Natural killer cell treated with Interleukin-12 subunit alpha and Interleukin-12 subunit beta and Interleukin-15 and Interleukin-18, amount 100 ng/mL, for 72 hours (primary cell): ENCODE measurements around the gene SPACA1. TPM values are rescaled to one million over a fixed set of nuclear protein-coding genes. Genes with fewer than 3 reads are reported as not detected.
A peak's percentile ranks its signal among the peaks of the same experiment; 100 is the strongest.
"Not testable (repeated sequence)": the region's sequence is repeated elsewhere in the genome, so short reads cannot be mapped to it uniquely, and the experiment has no call there.

Source experiments
- ATAC-seq, 2 donors: fragments of 150-1000 bp; cut with Tn5 transposase in 1 of 2; sonication (Bioruptor Pico), chemical (Tn5 transposase) in 1 of 2; 2 replicates each; pipeline ENCODE4 v1.10.0; 2021
- DNase-seq: peaks from one replicate; pipeline ENCODE4 v3.0.0; 2022; ENCODE audit warnings: low spot score
- H3K27ac Mint-ChIP-seq, 2 donors: 1 replicate in 1 of 2; 2 replicates in 1 of 2; pipeline ENCODE4 v1.8.0; 2022; ENCODE audit warnings: mixed read lengths in 2 of 2, mild to moderate bottlenecking in 1 of 2, moderate library complexity in 1 of 2
- H3K27me3 Mint-ChIP-seq, 2 donors: 1 replicate in 1 of 2; 2 replicates in 1 of 2; pipeline ENCODE4 v1.8.0; 2022; ENCODE audit warnings: mixed read lengths in 2 of 2
- H3K36me3 Mint-ChIP-seq: one replicate; pipeline ENCODE4 v1.8.0; 2022; ENCODE audit warnings: mixed read lengths
- H3K4me1 Mint-ChIP-seq, 2 donors: 1 replicate in 1 of 2; 2 replicates in 1 of 2; pipeline ENCODE4 v1.8.0; 2022; ENCODE audit warnings: low read depth in 2 of 2, mixed read lengths in 2 of 2, mild to moderate bottlenecking in 1 of 2
- H3K4me3 Mint-ChIP-seq: one replicate; pipeline ENCODE4 v1.8.0; 2022; ENCODE audit warnings: mixed read lengths
- H3K9me3 Mint-ChIP-seq: 2 replicates; pipeline ENCODE4 v1.8.0; 2022; ENCODE audit warnings: mixed read lengths
- total RNA-seq, 2 donors: library from RNA; stranded (reverse); gene quantifications; one replicate each; pipeline ENCODE4 v1.2.3, GENCODE V29; 2022

Gene SPACA1, protein sequence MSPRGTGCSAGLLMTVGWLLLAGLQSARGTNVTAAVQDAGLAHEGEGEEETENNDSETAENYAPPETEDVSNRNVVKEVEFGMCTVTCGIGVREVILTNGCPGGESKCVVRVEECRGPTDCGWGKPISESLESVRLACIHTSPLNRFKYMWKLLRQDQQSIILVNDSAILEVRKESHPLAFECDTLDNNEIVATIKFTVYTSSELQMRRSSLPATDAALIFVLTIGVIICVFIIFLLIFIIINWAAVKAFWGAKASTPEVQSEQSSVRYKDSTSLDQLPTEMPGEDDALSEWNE
- total RNA-seq, result not detected

- H3K9me3 Mint-ChIP-seq, result no peaks in the 10 kb centered on the region
- no peaks in the 10 kb centered on the region for H3K4me1 Mint-ChIP-seq
- peaks cover 5 to 20% of the 10 kb centered on the region in 2 donors for H3K27me3 Mint-ChIP-seq
- no peak within 1 kb of the TSS for H3K4me3 Mint-ChIP-seq
- H3K36me3 Mint-ChIP-seq, result no peaks in the 10 kb centered on the region
- no peak for DNase-seq
- no peak for ATAC-seq
- no peak within 1 kb of the TSS for H3K27ac Mint-ChIP-seq
Measured at GRCh38 chr6:88047510-88048150, at the start of gene SPACA1. TSS of gene SPACA1 (plus strand) at chr6:88047841. CDS start at chr6:88047906, 65 bp downstream.

DNA sequence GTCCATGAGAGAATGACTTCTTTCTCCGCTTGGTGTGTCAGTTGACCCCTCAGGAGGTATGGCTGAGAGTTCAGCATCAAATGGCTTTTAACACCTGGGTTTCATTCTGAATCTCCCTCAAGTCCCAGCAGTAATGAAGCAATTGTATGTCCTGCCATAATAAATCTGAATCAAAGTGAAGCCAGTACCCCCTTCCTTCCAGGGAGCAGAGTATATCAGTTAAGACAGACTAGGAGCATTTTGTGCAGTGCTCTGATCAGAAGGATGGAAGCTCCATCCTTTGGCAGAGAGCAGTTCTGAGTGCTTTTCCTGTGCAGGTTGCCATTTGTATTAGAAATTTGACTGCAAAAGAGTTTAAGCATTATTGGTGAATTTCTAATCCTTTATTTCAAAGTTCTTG is 46.9 kb upstream of the SPACA1 start:
- no peaks in the 10 kb centered on the region for H3K36me3 Mint-ChIP-seq
- ATAC-seq (no peak), DNase-seq (no peak)
- H3K4me3 Mint-ChIP-seq, result no peak overlapping the region
- H3K9me3 Mint-ChIP-seq, result no peaks in the 10 kb centered on the region
- no peak overlapping the region for H3K27ac Mint-ChIP-seq
- peaks cover 16 to 23% of the 10 kb centered on the region in 2 donors for H3K27me3 Mint-ChIP-seq
- H3K4me1 Mint-ChIP-seq, result no peaks in the 10 kb centered on the region

GRCh38 chr6:88001279-88001678 is 46.4 kb upstream of the SPACA1 start:
- not testable (repeated sequence) for H3K36me3 Mint-ChIP-seq, H3K4me3 Mint-ChIP-seq, H3K4me1 Mint-ChIP-seq, H3K27ac Mint-ChIP-seq, H3K9me3 Mint-ChIP-seq, ATAC-seq, DNase-seq
- H3K27me3 Mint-ChIP-seq, result peaks cover 13 to 23% of the 10 kb centered on the region in 2 donors

- Mint-ChIP-seq H3K27me3 (peaks cover 22 to 28% of the 10 kb centered on the region in 2 donors), H3K4me3 (no peak overlapping the region), H3K36me3 (no peaks in the 10 kb centered on the region), H3K4me1 (no peaks in the 10 kb centered on the region), H3K9me3 (no peaks in the 10 kb centered on the region), H3K27ac (no peak overlapping the region)
- ATAC-seq (no peak), DNase-seq (no peak)
Measured at GRCh38 chr6:88004707-88005106, 42.9 kb upstream of the SPACA1 start.

DNA sequence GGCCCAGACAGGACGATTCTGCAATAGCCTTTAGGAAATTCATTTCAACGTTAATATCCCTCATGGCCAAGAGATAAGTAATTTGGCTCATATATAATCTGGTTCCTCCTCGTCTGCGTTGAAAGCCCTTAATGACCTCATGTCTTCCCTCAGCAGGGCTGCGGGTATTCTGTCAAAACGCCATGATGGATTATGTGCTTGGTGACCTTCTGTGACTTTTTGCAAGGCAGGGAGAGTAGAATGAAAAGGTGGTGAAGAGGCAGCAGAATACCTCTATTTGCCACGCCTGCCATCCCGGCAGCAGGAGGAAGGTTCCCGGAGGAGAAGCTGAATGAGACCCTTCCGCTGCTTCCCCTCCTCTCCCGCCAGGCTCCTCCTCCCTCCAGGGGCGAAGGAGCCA is 41.1 kb upstream of the SPACA1 start:
- no peaks in the 10 kb centered on the region for H3K36me3 Mint-ChIP-seq
- no peaks in the 10 kb centered on the region for H3K9me3 Mint-ChIP-seq
- H3K4me3 Mint-ChIP-seq, result no peak overlapping the region
- no peak overlapping the region for H3K27ac Mint-ChIP-seq
- DNase-seq, result no peak
- peaks cover 19 to 28% of the 10 kb centered on the region in 2 donors for H3K27me3 Mint-ChIP-seq
- no peak for ATAC-seq
- no peaks in the 10 kb centered on the region for H3K4me1 Mint-ChIP-seq

GRCh38 chr6:88008411-88008810 is 39.2 kb upstream of the SPACA1 start:
- H3K4me1 Mint-ChIP-seq, result peaks cover 10 to 11% of the 10 kb centered on the region in 2 donors
- peaks cover 15 to 18% of the 10 kb centered on the region in 2 donors for H3K27me3 Mint-ChIP-seq

DNA sequence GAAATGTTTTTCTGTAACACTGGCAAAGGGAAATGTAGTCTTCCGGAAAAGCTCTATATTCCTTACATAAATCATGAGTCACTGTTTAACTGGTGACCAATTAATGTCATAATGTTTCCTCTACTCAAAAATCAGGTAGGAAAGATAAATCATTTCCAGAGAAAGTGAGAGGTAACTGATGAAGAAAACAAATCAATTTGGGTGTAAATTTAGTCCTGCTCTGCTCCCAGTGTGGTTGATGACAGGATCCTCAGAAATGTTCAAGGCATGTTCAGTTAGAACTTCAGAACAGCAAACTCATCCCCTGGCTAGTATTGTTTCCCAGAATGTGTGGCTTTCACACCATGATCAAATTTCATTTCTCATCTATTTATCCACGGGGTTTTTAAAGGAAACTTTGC is 38.8 kb upstream of the SPACA1 start:
- peaks cover 14 to 16% of the 10 kb centered on the region in 2 donors for H3K27me3 Mint-ChIP-seq
- peaks cover 3% of the 10 kb centered on the region for H3K9me3 Mint-ChIP-seq
- no peaks in the 10 kb centered on the region for H3K36me3 Mint-ChIP-seq
- H3K27ac Mint-ChIP-seq, result no peak overlapping the region
- H3K4me1 Mint-ChIP-seq, result peaks cover 10 to 13% of the 10 kb centered on the region in 2 donors
- DNase-seq (no peak), ATAC-seq (no peak)
- no peak overlapping the region for H3K4me3 Mint-ChIP-seq

More at GRCh38 chr6:88008411-88008810, 39.2 kb upstream of the SPACA1 start:
- Mint-ChIP-seq H3K4me3 (no peak overlapping the region), H3K9me3 (peaks cover 2% of the 10 kb centered on the region), H3K27ac (no peak overlapping the region), H3K36me3 (no peaks in the 10 kb centered on the region)
- DNase-seq (no peak), ATAC-seq (no peak)

GRCh38 chr6:88013015-88013414 is 34.6 kb upstream of the SPACA1 start:
- peak; percentile 65 for ATAC-seq
- DNase-seq, result no peak
- Mint-ChIP-seq H3K4me3 (no peak overlapping the region), H3K9me3 (peaks cover 3% of the 10 kb centered on the region), H3K27ac (no peak overlapping the region), H3K27me3 (peaks cover 3 to 8% of the 10 kb centered on the region in 2 donors), H3K4me1 (peaks cover 10 to 13% of the 10 kb centered on the region in 2 donors), H3K36me3 (no peaks in the 10 kb centered on the region)

DNA sequence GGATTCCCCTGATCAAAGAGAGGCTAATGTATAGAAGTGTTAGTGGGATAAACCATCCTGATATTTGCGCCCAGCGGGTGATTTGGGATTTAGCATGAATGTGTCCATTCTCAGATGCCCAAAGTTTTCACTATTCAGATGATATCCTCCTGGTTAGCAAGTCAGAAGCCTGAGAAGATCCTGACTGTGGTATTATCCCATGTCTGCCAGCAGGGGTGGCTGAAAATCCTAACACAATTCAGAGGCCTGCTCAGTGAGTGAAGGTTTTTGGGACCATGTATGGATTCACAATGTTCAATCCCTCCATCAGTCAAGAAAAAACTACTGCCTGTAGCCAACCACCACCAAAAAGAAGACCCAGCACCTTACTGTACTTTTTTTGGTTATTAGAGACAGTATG is 34.1 kb upstream of the SPACA1 start:
- H3K27ac Mint-ChIP-seq, result no peak overlapping the region
- H3K4me1 Mint-ChIP-seq, result peaks cover 10 to 13% of the 10 kb centered on the region in 2 donors
- H3K4me3 Mint-ChIP-seq, result no peak overlapping the region
- ATAC-seq (no peak), DNase-seq (no peak)
- no peaks in the 10 kb centered on the region for H3K36me3 Mint-ChIP-seq
- peaks cover 0 to 2% of the 10 kb centered on the region in 2 donors for H3K27me3 Mint-ChIP-seq
- peaks cover 3% of the 10 kb centered on the region for H3K9me3 Mint-ChIP-seq

DNA sequence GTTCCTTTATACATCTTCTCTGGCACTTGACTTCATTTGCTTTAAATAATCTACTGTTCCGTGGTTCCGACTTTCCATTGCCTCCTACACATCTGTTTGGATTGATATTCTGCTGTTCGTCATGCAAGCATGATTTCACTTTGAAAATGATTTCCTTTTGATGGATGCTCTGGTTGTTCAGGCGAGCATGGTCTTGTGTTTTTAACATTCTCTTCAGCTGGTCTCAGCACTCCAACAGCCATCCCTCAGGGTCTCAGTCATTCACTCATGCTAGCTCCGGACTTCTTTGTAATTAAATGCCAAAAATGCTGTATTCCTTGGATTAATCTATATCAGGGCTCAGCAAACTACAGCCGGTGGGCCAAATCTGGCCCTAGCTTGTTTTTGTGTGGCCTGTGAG is 27.2 kb upstream of the SPACA1 start:
- ATAC-seq, result no peak
- no peak for DNase-seq
- Mint-ChIP-seq H3K9me3 (no peaks in the 10 kb centered on the region), H3K4me1 (no peaks in the 10 kb centered on the region), H3K27me3 (no peaks in the 10 kb centered on the region), H3K27ac (no peak overlapping the region), H3K36me3 (no peaks in the 10 kb centered on the region), H3K4me3 (no peak overlapping the region)

- no peak overlapping the region for H3K27ac Mint-ChIP-seq
- H3K4me3 Mint-ChIP-seq, result no peak overlapping the region
- no peaks in the 10 kb centered on the region for H3K4me1 Mint-ChIP-seq
- peaks cover 9% of the 10 kb centered on the region for H3K36me3 Mint-ChIP-seq
- peaks cover 15% of the 10 kb centered on the region for H3K9me3 Mint-ChIP-seq
- H3K27me3 Mint-ChIP-seq, result no peaks in the 10 kb centered on the region
- ATAC-seq, result no peak
- DNase-seq, result no peak
Measured at GRCh38 chr6:88024696-88025095, 22.9 kb upstream of the SPACA1 start.

GRCh38 chr6:88031550-88031949 is 16.1 kb upstream of the SPACA1 start:
- Mint-ChIP-seq H3K27ac (no peak overlapping the region), H3K36me3 (peaks cover 43% of the 10 kb centered on the region), H3K4me1 (no peaks in the 10 kb centered on the region), H3K27me3 (peaks cover 3 to 5% of the 10 kb centered on the region in 2 donors), H3K9me3 (peaks cover 29% of the 10 kb centered on the region), H3K4me3 (no peak overlapping the region)
- ATAC-seq (no peak), DNase-seq (no peak)

DNA sequence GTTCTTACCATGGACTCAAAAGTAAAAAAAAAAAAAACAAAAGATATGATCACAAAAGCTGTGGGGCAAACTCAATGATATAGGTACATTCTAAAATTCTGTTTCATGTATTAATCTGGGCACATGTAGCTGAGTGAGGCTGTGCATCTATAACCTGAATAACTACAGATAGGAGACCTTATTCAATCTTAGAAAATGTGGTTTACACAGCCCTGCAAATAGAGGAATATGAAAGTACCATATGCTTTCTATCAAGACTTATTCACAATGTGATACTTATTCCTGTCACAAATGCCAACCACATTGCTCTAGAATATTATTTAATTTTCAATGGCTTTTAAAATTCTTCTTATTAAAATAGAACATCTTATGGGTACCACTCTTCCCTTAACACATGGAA is 3.1 kb upstream of the SPACA1 start:
- no peaks in the 10 kb centered on the region for H3K4me1 Mint-ChIP-seq
- peaks cover 5 to 20% of the 10 kb centered on the region in 2 donors for H3K27me3 Mint-ChIP-seq
- no peaks in the 10 kb centered on the region for H3K9me3 Mint-ChIP-seq
- no peak overlapping the region for H3K4me3 Mint-ChIP-seq
- no peaks in the 10 kb centered on the region for H3K36me3 Mint-ChIP-seq
- DNase-seq (no peak), ATAC-seq (no peak)
- no peak overlapping the region for H3K27ac Mint-ChIP-seq

- Mint-ChIP-seq H3K9me3 (no peaks in the 10 kb centered on the region), H3K4me1 (no peaks in the 10 kb centered on the region), H3K4me3 (no peak overlapping the region), H3K27ac (no peak overlapping the region), H3K36me3 (no peaks in the 10 kb centered on the region), H3K27me3 (peaks cover 5 to 20% of the 10 kb centered on the region in 2 donors)
- ATAC-seq (no peak), DNase-seq (no peak)
Measured at GRCh38 chr6:88045521-88046136, 2.0 kb upstream of the SPACA1 start.
